SH-SY5Y (cell line): Measurements from ENCODE around the gene RPS6KA5.

ENCODE experiments used
- GATA2 ChIP-seq: IDR thresholded peaks from 2 replicates; pipeline ENCODE4 v1.6.1; 2011; ENCODE audit warnings: mild to moderate bottlenecking, low read depth, low read length
- GATA3 ChIP-seq: IDR thresholded peaks from 2 replicates; pipeline ENCODE4 v1.6.1; 2011; ENCODE audit warnings: low read depth, mild to moderate bottlenecking, low read length, moderate library complexity

- no peak for TF ChIP-seq GATA2
- TF ChIP-seq GATA3: no peak
These were observed 231.6 kb downstream of the RPS6KA5 start for GRCh38 chr14:90828642-90829487.
